PFSK-1 (cell line): Measurements from ENCODE around the gene EYA2.

ENCODE experiments used
- FOXP2 ChIP-seq: optimal IDR thresholded peaks from 2 replicates; pipeline ENCODE3; 2011; ENCODE audit warnings: borderline replicate concordance, control low read depth, inconsistent platforms; ENCODE audit not compliant: insufficient read depth; ENCODE audit errors: extremely low read length, extremely low read depth
- POLR2AphosphoS5 ChIP-seq: IDR thresholded peaks from 2 replicates; pipeline ENCODE4 v1.6.1; 2012; ENCODE audit warnings: low read depth, mild to moderate bottlenecking, control low read depth, low read length, moderate library complexity
- SIN3A ChIP-seq: IDR thresholded peaks from 2 replicates; pipeline ENCODE4 v1.6.1; 2012; ENCODE audit warnings: mild to moderate bottlenecking, low read length, moderate library complexity, borderline replicate concordance; ENCODE audit not compliant: insufficient read depth
- TAF1 ChIP-seq: IDR thresholded peaks from 2 replicates; pipeline ENCODE4 v1.6.1; 2012; ENCODE audit warnings: low read length, control low read depth, borderline replicate concordance; ENCODE audit not compliant: insufficient read depth
- TF ChIP-seq, protein P1 (sequence below), 2 experiments: IDR thresholded peaks; 2 replicates each; pipeline versions ENCODE4 v1.6.1 to v1.8.0; 2011 to 2012; ENCODE audit warnings: low read depth in 2 of 2, low read length in 2 of 2, control low read depth in 1 of 2, inconsistent platforms in 1 of 2, mild to moderate bottlenecking in 1 of 2, moderate library complexity in 1 of 2; ENCODE audit not compliant: insufficient read depth in 1 of 2

The EYA2 gene

GRCh38 chr20:46897328-46897880, 2.8 kb downstream of the EYA2 start:
- TF ChIP-seq, protein P1, sequence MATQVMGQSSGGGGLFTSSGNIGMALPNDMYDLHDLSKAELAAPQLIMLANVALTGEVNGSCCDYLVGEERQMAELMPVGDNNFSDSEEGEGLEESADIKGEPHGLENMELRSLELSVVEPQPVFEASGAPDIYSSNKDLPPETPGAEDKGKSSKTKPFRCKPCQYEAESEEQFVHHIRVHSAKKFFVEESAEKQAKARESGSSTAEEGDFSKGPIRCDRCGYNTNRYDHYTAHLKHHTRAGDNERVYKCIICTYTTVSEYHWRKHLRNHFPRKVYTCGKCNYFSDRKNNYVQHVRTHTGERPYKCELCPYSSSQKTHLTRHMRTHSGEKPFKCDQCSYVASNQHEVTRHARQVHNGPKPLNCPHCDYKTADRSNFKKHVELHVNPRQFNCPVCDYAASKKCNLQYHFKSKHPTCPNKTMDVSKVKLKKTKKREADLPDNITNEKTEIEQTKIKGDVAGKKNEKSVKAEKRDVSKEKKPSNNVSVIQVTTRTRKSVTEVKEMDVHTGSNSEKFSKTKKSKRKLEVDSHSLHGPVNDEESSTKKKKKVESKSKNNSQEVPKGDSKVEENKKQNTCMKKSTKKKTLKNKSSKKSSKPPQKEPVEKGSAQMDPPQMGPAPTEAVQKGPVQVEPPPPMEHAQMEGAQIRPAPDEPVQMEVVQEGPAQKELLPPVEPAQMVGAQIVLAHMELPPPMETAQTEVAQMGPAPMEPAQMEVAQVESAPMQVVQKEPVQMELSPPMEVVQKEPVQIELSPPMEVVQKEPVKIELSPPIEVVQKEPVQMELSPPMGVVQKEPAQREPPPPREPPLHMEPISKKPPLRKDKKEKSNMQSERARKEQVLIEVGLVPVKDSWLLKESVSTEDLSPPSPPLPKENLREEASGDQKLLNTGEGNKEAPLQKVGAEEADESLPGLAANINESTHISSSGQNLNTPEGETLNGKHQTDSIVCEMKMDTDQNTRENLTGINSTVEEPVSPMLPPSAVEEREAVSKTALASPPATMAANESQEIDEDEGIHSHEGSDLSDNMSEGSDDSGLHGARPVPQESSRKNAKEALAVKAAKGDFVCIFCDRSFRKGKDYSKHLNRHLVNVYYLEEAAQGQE (IDR thresholded peaks at IDR 0.05; ENCODE audit: insufficient read depth in 1 of 2, low read depth in 2 of 2, low read length in 2 of 2), result no peak
- TF ChIP-seq SIN3A (no peak), FOXP2 (no peak), TAF1 (no peak), POLR2AphosphoS5 (no peak)

GRCh38 chr20:46898423-46898822, 3.8 kb downstream of the EYA2 start:
- no peak for TF ChIP-seq FOXP2
- TF ChIP-seq, protein P1 (IDR thresholded peaks at IDR 0.05; ENCODE audit: insufficient read depth in 1 of 2, low read depth in 2 of 2, low read length in 2 of 2), result no peak
- no peak for TF ChIP-seq SIN3A
- TF ChIP-seq POLR2AphosphoS5, result no peak
- TF ChIP-seq TAF1, result no peak

- TF ChIP-seq, protein P1 (IDR thresholded peaks at IDR 0.05; ENCODE audit: insufficient read depth in 1 of 2, low read depth in 2 of 2, low read length in 2 of 2), result no peak
- TF ChIP-seq FOXP2, result no peak
- no peak for TF ChIP-seq TAF1
- TF ChIP-seq POLR2AphosphoS5, result no peak
- no peak for TF ChIP-seq SIN3A
Measured at GRCh38 chr20:46899621-46900020, 5.0 kb downstream of the EYA2 start.

GRCh38 chr20:46900086-46900485, 5.4 kb downstream of the EYA2 start:
- TF ChIP-seq TAF1 (no peak), FOXP2 (no peak), SIN3A (no peak), POLR2AphosphoS5 (no peak)
- TF ChIP-seq, protein P1 (IDR thresholded peaks at IDR 0.05; ENCODE audit: insufficient read depth in 1 of 2, low read depth in 2 of 2, low read length in 2 of 2), result no peak

GRCh38 chr20:46900826-46901225, 6.2 kb downstream of the EYA2 start:
- TF ChIP-seq, protein P1 (IDR thresholded peaks at IDR 0.05; ENCODE audit: insufficient read depth in 1 of 2, low read depth in 2 of 2, low read length in 2 of 2), result no peak
- TF ChIP-seq TAF1, result no peak
- TF ChIP-seq SIN3A, result no peak
- no peak for TF ChIP-seq FOXP2
- no peak for TF ChIP-seq POLR2AphosphoS5
